CD4-positive, CD25-positive, alpha-beta regulatory T cell (primary cell): ENCODE measurements around the gene BCL6. TPM values are rescaled to one million over a fixed set of nuclear protein-coding genes. Genes with fewer than 3 reads are reported as not detected.

Source experiments
- ATAC-seq, 2 donors: fragments of 150-1000 bp; cut with Tn5 transposase; one replicate each; pipeline ENCODE4 v1.10.0; 2021; ENCODE audit warnings: low read depth in 2 of 2, moderate number of reproducible peaks in 2 of 2, moderate library complexity in 1 of 2
- DNase-seq, 3 donors: peaks; one replicate each; pipeline versions ENCODE4 v3.0.0 to v3.0.0-alpha.2; 2012 to 2022; ENCODE audit warnings: mixed read lengths in 1 of 3
- H3K27ac ChIP-seq: one replicate; pipeline ENCODE4 v1.7.0; 2013; ENCODE audit warnings: mild to moderate bottlenecking, low read length; ENCODE audit not compliant: insufficient read depth, poor library complexity, severe bottlenecking
- H3K27me3 ChIP-seq: one replicate; pipeline ENCODE4 v1.7.0; 2013; ENCODE audit warnings: low read length; ENCODE audit not compliant: control insufficient read depth, insufficient read depth
- H3K36me3 ChIP-seq: one replicate; pipeline ENCODE4 v1.7.0; 2013; ENCODE audit warnings: mild to moderate bottlenecking, low read length, moderate library complexity; ENCODE audit not compliant: control insufficient read depth, insufficient read depth
- H3K4me1 ChIP-seq: 2 replicates; pipeline ENCODE4 v1.7.0; 2013; ENCODE audit warnings: mild to moderate bottlenecking, low read length; ENCODE audit not compliant: insufficient read depth, control insufficient read depth, poor library complexity, severe bottlenecking
- H3K4me3 ChIP-seq: one replicate; pipeline ENCODE4 v1.7.0; 2013; ENCODE audit warnings: low read depth, mild to moderate bottlenecking, low read length, moderate library complexity
- H3K9me3 ChIP-seq, 2 experiments: 1 replicate in 1 of 2; 2 replicates in 1 of 2; pipeline ENCODE4 v1.7.0; 2013; ENCODE audit warnings: low read length in 2 of 2, mild to moderate bottlenecking in 1 of 2, moderate library complexity in 1 of 2; ENCODE audit not compliant: control insufficient read depth in 2 of 2
- H3K27ac Mint-ChIP-seq, 3 donors: one replicate each; pipeline ENCODE4 v1.8.0; 2020 to 2022; ENCODE audit warnings: mild to moderate bottlenecking in 3 of 3, mixed read lengths in 3 of 3, moderate library complexity in 2 of 3
- H3K27me3 Mint-ChIP-seq: one replicate; pipeline ENCODE4 v1.8.0; 2022; ENCODE audit warnings: mild to moderate bottlenecking, mixed read lengths
- H3K36me3 Mint-ChIP-seq: one replicate; pipeline ENCODE4 v1.8.0; 2020; ENCODE audit warnings: mixed read lengths
- H3K4me1 Mint-ChIP-seq, 4 donors: one replicate each; pipeline ENCODE4 v1.8.0; 2020 to 2022; ENCODE audit warnings: mixed read lengths in 4 of 4, mild to moderate bottlenecking in 1 of 4
- H3K4me3 Mint-ChIP-seq, 4 donors: one replicate each; pipeline ENCODE4 v1.8.0; 2020 to 2022; ENCODE audit warnings: mild to moderate bottlenecking in 4 of 4, mixed read lengths in 4 of 4, moderate library complexity in 3 of 4
- H3K9me3 Mint-ChIP-seq, 7 donors: one replicate each; pipeline ENCODE4 v1.8.0; 2020 to 2022; ENCODE audit warnings: mixed read lengths in 7 of 7, mild to moderate bottlenecking in 3 of 7, moderate library complexity in 2 of 7
- polyA plus RNA-seq, 4 donors: library from polyadenylated mRNA; unstranded; fragments of 300-500 nt; fragmentation: Illumina TruSeq; gene quantifications; one replicate each; pipeline ENCODE4 v1.2.3, GENCODE V29; 2021
- total RNA-seq: library from RNA; stranded (reverse); gene quantifications from one replicate; pipeline ENCODE4 v1.2.3, GENCODE V29; 2022

BCL6 gene
- total and polyA plus RNA-seq, 5 donors from 2014 or later = 1.8 to 39.6 (median 2.6) TPM

DNA sequence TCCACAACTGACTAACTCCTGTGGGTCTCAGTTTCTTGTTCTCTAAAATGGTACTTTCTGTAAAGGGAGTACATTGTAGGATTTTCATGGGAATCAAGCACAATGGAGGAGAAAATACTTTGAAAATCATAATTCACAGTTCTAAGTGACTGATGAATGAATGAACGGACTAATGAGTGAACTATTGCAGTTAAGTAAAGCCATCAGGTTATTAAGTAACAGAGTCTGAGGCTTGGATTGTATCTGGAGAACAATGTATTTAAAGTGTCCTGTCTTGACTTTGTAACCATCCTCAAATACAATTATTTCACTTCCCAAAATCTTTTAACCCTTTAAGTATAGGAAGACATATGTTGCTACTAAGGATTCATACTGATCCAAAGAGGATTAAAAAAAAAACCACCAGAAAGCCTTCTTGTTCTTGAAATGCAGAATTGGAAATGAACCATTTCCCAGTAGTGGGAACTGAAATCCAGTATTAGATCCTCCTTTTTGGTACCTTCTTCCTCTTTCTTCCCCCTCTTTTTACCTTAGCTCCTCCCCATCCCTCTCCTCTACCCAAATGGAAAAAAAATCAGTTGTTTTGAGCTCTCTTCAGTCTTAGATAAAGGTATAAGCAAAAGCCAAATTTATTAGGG is 13.2 kb upstream of the BCL6 start:
- H3K36me3 Mint-ChIP-seq = peaks cover 4% of the 10 kb centered on the region
- H3K9me3 Mint-ChIP-seq = peaks cover 0 to 4% (median 1%) of the 10 kb centered on the region in 7 donors
- no peaks in the 10 kb centered on the region for H3K4me1 ChIP-seq
- H3K36me3 ChIP-seq = no peaks in the 10 kb centered on the region
- H3K27ac ChIP-seq = no peak overlapping the region
- H3K27ac Mint-ChIP-seq = no peak overlapping the region
- no peak overlapping the region for H3K4me3 ChIP-seq
- DNase-seq (no peak), ATAC-seq (no peak)
- H3K27me3 Mint-ChIP-seq = no peaks in the 10 kb centered on the region
- no peak overlapping the region for H3K4me3 Mint-ChIP-seq
- H3K9me3 ChIP-seq = no peaks in the 10 kb centered on the region
- no peaks in the 10 kb centered on the region for H3K27me3 ChIP-seq
- H3K4me1 Mint-ChIP-seq = peaks cover 0 to 1% (median 0%) of the 10 kb centered on the region in 4 donors

GRCh38 chr3:187753516-187753915 is 8.2 kb upstream of the BCL6 start:
- Histone ChIP-seq H3K4me1 (peaks cover 8% of the 10 kb centered on the region), H3K9me3 (no peaks in the 10 kb centered on the region), H3K27ac (no peak overlapping the region), H3K36me3 (no peaks in the 10 kb centered on the region), H3K4me3 (no peak overlapping the region), H3K27me3 (no peaks in the 10 kb centered on the region)
- ATAC-seq (no peak), DNase-seq (no peak)
- Mint-ChIP-seq H3K27me3 (no peaks in the 10 kb centered on the region), H3K4me1 (peaks cover 0 to 30% (median 20%) of the 10 kb centered on the region in 4 donors), H3K4me3 (no peak overlapping the region), H3K9me3 (peaks cover 0 to 4% (median 0%) of the 10 kb centered on the region in 7 donors), H3K36me3 (no peaks in the 10 kb centered on the region), H3K27ac (no peak overlapping the region)

DNA sequence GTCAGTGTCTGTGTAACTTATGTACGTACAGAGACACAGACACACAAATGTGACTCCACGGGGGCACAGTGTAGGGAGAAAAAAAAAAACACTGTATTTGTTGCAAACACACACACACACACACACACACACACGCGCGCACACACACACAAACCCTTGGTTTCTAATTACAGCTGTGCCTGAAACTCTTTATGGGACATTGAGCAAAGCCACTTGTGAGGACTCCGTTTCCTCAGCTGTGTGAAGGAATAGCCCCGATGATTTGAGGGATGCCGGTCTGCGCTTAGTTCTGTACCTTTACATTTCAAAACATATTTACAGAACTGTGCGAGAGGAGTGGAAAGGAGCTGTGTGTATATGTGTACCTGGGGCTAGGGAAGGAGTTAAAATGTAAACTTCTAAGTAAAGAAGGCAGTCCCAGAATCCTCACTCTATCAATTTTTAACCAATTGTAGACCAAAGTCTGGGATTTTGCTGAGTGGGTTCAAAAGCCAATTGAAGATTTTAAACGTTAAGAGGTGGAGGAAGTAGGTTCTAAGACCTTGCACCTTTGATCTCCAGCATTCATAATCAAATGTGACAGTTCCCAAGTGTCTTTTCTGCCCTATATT is 5.3 kb upstream of the BCL6 start:
- Mint-ChIP-seq H3K27ac (peak overlapping the region in 2 of 3 donors; percentile 13 to 19), H3K4me1 (peaks cover 6 to 59% (median 36%) of the 10 kb centered on the region in 4 donors), H3K36me3 (no peaks in the 10 kb centered on the region), H3K9me3 (no peaks in the 10 kb centered on the region), H3K27me3 (peaks cover 2% of the 10 kb centered on the region), H3K4me3 (peak overlapping the region in 3 of 4 donors; percentile 37 to 65 (median 59))
- H3K4me1 ChIP-seq = peaks cover 31% of the 10 kb centered on the region
- H3K36me3 ChIP-seq = no peaks in the 10 kb centered on the region
- DNase-seq (peak in 1 of 3 donors; percentile 22), ATAC-seq (no peak)
- no peak overlapping the region for H3K4me3 ChIP-seq
- no peak overlapping the region for H3K27ac ChIP-seq
- no peaks in the 10 kb centered on the region for H3K27me3 ChIP-seq
- no peaks in the 10 kb centered on the region for H3K9me3 ChIP-seq

GRCh38 chr3:187750006-187750512 is 4.8 kb upstream of the BCL6 start:
- no peak overlapping the region for H3K4me3 ChIP-seq

DNA sequence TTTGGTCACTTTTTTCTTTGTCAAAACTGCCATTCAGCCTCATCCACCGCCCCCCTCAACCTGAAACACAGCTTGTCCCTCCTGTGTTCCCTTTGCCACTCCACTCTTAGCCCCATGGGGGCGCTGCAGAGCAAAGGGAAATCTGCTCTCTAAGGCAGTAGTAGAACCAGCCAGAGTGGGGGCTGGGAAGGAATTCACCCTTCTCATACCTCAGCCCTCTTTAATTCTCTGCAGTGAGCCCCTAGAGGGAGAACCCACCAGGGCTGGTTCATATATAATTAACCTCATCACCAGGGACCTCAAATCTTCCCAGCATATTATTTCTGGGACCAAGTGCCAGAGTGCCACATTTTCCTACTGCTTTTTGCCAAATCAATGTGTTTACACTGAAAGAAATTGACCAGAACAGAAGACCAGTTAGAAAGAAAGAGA is 2.8 kb upstream of the BCL6 start:
- no peaks in the 10 kb centered on the region for H3K27me3 ChIP-seq
- ATAC-seq (peak; percentile 57 to 59), DNase-seq (peak; percentile 71 to 90 (median 80))
- Mint-ChIP-seq H3K36me3 (no peaks in the 10 kb centered on the region), H3K9me3 (no peaks in the 10 kb centered on the region), H3K4me3 (peak overlapping the region; percentile 65 to 95 (median 76)), H3K27me3 (peaks cover 7% of the 10 kb centered on the region), H3K27ac (peak overlapping the region; percentile 67 to 100 (median 79)), H3K4me1 (peaks cover 6 to 65% (median 38%) of the 10 kb centered on the region in 4 donors)
- H3K4me1 ChIP-seq = peaks cover 46% of the 10 kb centered on the region
- no peak overlapping the region for H3K4me3 ChIP-seq
- peak overlapping the region; percentile 11 for H3K27ac ChIP-seq
- H3K36me3 ChIP-seq = no peaks in the 10 kb centered on the region
- no peaks in the 10 kb centered on the region for H3K9me3 ChIP-seq

More at GRCh38 chr3:187750006-187750512, 4.8 kb upstream of the BCL6 start:
- peak overlapping the region in 2 of 3 donors; percentile 19 to 78 for H3K27ac Mint-ChIP-seq
- peaks cover 6 to 61% (median 38%) of the 10 kb centered on the region in 4 donors for H3K4me1 Mint-ChIP-seq
- H3K9me3 Mint-ChIP-seq = no peaks in the 10 kb centered on the region
- H3K27me3 Mint-ChIP-seq = peaks cover 7% of the 10 kb centered on the region
- Histone ChIP-seq H3K27me3 (no peaks in the 10 kb centered on the region), H3K9me3 (no peaks in the 10 kb centered on the region), H3K27ac (no peak overlapping the region), H3K4me1 (peaks cover 32% of the 10 kb centered on the region), H3K36me3 (no peaks in the 10 kb centered on the region)
- DNase-seq (peak in 1 of 3 donors; percentile 19), ATAC-seq (no peak)
- H3K36me3 Mint-ChIP-seq = no peaks in the 10 kb centered on the region
- peak overlapping the region; percentile 51 to 95 (median 62) for H3K4me3 Mint-ChIP-seq

GRCh38 chr3:187747506-187747905 is 2.2 kb upstream of the BCL6 start:
- peaks cover 52% of the 10 kb centered on the region for H3K4me1 ChIP-seq
- Mint-ChIP-seq H3K4me3 (peak overlapping the region; percentile 72 to 97 (median 88)), H3K9me3 (no peaks in the 10 kb centered on the region), H3K27me3 (peaks cover 7% of the 10 kb centered on the region), H3K27ac (peak overlapping the region in 2 of 3 donors; percentile 67 to 100), H3K4me1 (peaks cover 6 to 70% (median 38%) of the 10 kb centered on the region in 4 donors), H3K36me3 (no peaks in the 10 kb centered on the region)
- no peaks in the 10 kb centered on the region for H3K27me3 ChIP-seq
- no peaks in the 10 kb centered on the region for H3K36me3 ChIP-seq
- ATAC-seq (no peak), DNase-seq (no peak)
- no peaks in the 10 kb centered on the region for H3K9me3 ChIP-seq
- no peak overlapping the region for H3K4me3 ChIP-seq
- H3K27ac ChIP-seq = peak overlapping the region; percentile 92

DNA sequence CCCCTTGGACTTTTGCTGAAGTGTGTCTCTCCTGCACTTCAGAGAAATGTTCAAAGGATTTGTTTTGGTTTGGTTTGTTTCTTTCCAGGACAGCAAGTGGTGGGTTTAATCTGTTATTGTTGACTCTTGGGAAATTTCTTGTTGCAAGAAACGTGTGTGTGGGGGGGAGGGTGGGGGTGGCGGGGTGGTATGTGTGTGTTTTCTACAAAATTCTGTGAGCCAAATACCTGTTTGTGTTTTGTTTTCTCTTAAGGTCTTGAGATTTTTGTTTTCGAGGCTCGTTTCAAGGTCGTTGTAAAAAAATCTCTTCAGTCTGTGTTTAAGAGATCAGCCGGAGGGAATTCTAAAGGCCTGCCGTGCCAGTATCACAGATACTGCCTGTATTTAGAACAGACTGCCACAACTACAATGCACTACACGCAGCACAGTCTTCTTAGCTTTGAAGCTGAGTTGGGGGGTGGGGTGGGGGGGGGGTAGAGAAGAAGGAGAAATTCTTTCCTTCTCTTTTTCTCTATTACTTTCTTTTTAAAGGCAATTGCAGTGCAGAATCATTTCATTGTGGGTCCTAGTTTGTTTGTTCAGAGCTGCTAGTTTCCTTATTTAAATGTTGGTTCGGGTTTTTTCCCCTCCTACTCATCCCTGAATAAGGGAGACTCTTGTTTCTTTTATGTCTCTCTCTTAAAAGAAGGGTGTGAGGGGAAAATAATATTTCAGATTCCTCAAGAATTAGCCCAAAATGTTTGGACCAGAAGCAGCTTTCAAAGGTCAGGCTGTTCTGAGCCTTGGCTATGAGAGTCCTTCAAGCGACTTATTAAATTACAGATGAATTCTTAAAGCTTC is 1.4 kb upstream of the BCL6 start:
- peak overlapping the region; percentile 97 for H3K4me3 ChIP-seq
- peak overlapping the region; percentile 100 for H3K27ac Mint-ChIP-seq
- peaks cover 60% of the 10 kb centered on the region for H3K4me1 ChIP-seq
- no peaks in the 10 kb centered on the region for H3K36me3 ChIP-seq
- peak overlapping the region; percentile 92 for H3K27ac ChIP-seq
- no peak for ATAC-seq
- H3K4me3 Mint-ChIP-seq = peak overlapping the region; percentile 95 to 98 (median 97)
- no peaks in the 10 kb centered on the region for H3K9me3 Mint-ChIP-seq
- H3K27me3 ChIP-seq = no peaks in the 10 kb centered on the region
- peaks cover 11 to 79% (median 43%) of the 10 kb centered on the region in 4 donors for H3K4me1 Mint-ChIP-seq
- H3K9me3 ChIP-seq = no peaks in the 10 kb centered on the region
- DNase-seq = peak in 2 of 3 donors; percentile 29 to 74
- peaks cover 7% of the 10 kb centered on the region for H3K27me3 Mint-ChIP-seq
- no peaks in the 10 kb centered on the region for H3K36me3 Mint-ChIP-seq
